ELF-1 (cell line): Measurements from ENCODE around the gene SUN3.
"Not testable (repeated sequence)": the region's sequence is repeated elsewhere in the genome, so short reads cannot be mapped to it uniquely, and the experiment has no call there.

Experiments used
- DNase-seq: peaks from one replicate; pipeline ENCODE4 v3.0.0-alpha.2; 2016; ENCODE audit warnings: low read depth, low spot score

SUN3 gene

GRCh38 chr7:47945261-47946015, 83.5 kb downstream of the SUN3 start:
- peak; percentile 49 for DNase-seq

GRCh38 chr7:47944536-47945260, 84.2 kb downstream of the SUN3 start:
- no peak for DNase-seq

- DNase-seq, result no peak
Measured at GRCh38 chr7:47943676-47944474, 85.0 kb downstream of the SUN3 start.

DNA sequence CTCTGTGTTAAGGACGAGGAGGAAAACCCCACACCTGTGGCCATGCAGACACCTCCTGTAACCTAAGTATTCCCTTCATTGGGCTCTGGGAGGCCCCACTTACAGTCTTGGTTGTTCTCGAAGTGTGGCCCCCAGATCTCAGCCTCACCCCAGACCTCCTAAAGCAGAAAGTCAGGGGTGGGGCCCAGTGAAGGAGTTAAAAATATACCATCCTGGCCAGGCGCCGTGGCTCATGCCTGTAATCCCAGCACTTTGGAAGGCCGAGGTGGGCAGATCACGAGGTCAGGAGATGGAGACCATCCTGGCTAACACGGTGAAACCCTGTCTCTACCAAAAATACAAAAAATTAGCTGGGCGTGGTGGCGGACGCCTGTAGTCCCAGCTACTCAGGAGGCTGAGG, 86.3 kb downstream of the SUN3 start:
- not testable (repeated sequence) for DNase-seq

- no peak for DNase-seq
Measured at GRCh38 chr7:47942132-47942531, 86.8 kb downstream of the SUN3 start.

- DNase-seq, result no peak
Measured at GRCh38 chr7:47941136-47941844, 87.6 kb downstream of the SUN3 start.

DNA sequence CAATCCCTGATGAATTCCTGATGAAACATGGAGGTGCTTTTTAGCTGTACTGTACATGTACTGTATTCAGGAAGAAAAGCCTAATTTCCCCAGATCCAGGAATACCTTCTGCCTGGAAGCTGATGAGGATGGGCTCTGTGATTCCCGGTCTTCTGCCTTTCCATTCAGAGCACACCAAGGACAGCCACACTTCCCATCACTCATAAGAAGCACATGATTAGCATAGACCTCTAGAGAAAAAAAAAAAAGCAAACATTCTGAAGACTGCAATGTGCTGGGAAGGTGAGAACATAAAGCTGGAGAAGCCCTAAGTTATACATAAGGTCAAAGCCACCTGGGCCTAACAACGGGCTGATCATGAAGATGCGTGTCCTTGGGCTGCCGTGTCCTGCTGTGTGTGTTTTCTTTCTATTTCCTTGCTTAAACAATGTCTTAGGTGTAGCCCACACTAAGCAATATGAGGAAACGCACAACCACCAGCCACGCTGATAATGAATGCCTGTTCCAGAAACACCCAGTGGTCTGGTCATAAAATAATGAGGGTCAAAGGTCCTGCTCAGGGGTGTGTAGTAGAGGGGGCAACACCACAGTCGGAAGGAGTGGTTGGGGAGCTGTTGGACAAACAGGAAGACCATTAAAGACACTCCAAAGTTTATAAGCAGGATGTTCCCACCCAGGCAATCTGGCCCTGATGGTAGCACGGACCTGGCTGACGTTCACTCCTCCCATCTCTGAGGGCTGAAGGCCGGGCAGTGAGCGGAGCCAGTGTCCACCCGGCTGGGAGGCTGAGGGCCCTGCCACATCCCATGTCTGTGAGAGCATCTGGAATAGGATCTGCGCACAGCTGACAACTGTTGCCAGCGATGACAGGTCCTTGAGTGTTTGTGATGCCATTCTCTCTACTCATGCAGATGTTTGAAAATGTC, 88.6 kb downstream of the SUN3 start:
- DNase-seq, result no peak

- DNase-seq, result no peak
Measured at GRCh38 chr7:47939425-47940036, 89.4 kb downstream of the SUN3 start.

DNA sequence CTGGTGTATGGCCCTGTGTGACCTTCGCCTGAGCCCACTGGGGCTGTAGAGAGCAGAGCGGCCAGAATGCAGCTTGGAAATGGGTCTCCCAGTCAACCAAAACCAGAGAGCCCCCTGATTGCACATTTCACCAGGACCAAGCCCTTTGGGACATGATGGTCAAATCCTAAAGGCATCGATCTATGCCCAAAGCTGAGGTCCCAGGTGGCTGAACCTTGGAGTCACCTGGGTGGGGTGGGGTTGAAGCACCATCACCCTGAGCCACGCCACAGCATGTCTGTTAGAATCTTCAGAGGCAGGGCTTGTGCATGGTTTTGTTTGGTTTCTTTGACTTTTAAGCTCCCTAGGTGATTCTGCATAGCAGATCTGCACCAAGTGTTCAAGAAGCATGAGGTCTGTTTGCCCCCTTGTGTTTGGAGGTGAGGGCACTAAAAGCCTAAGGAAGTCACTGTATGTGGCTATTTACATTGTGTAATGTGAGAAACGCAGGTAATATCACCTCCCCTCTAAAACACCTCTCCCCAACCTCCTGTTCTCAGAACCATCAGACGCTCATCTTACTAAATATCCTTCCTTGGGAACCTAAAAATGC, 90.2 kb downstream of the SUN3 start:
- DNase-seq, result no peak

DNA sequence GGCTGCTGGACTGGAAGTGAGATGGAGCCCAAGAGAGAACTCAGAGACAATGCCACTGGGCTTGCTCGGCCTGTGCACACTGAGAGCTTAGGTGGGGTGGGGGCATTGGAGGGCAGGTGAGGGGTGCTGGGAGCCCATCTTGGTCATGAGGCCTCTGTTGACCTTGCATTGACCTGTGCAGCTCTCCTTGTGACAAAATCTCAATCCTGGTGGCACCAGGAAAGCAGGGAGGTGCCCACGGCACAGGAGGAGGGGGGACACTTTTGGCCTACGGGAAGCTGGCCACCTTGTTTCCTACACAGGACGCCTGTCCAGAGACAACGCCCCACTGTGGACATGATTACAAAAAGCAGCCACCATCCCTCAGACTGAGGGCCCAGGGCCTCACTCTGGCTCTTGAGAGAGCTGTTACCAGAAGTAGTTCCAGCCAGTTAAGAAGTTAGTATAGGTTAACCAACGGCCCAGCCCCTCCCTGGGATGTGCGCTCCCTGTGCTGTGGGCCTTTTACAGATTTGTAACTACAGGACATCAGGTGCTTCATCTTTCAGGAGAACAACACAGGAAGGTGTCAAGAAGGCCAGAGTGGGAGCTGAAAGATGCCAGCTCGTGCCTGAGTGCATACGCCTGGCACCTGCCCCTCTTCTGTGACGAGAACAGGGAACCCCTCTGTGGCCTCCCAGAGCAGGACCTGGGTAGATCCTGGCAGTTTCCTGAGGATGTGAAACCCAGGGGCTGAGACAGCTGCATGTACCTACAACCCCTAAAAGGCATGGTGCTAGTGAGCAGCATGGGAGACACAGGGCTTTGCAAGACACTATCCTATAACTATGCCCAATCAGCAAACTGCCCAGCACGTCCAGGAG, 91.0 kb downstream of the SUN3 start:
- no peak for DNase-seq
